BE2C (cell line): ENCODE data around the gene MFSD11.
A peak's percentile ranks its signal among the peaks of the same experiment; 100 is the strongest.

Experiments used
- DNase-seq: peaks from one replicate; pipeline ENCODE4 v3.0.0-alpha.2; 2020
- H3K27me3 ChIP-seq: fragments of 250-450 bp; sonication (Bioruptor Pico); 2 replicates; pipeline ENCODE4 v1.5.1; 2020; ENCODE audit warnings: mild to moderate bottlenecking
- H3K36me3 ChIP-seq: fragments of 250-450 bp; sonication (Bioruptor Pico); 2 replicates; pipeline ENCODE4 v1.5.1; 2020; ENCODE audit warnings: mild to moderate bottlenecking
- H3K4me1 ChIP-seq: fragments of 250-450 bp; sonication (Bioruptor Pico); 2 replicates; pipeline ENCODE4 v1.5.1; 2020
- H3K4me3 ChIP-seq: 2 replicates; pipeline ENCODE4 v1.5.1; 2011; ENCODE audit warnings: low read depth, low read length
- H3K9me3 ChIP-seq: fragments of 250-450 bp; sonication (Bioruptor Pico); 2 replicates; pipeline ENCODE4 v1.5.1; 2020
- CTCF ChIP-seq: IDR thresholded peaks from 2 replicates; pipeline ENCODE4 v1.5.1; 2012; ENCODE audit warnings: mild to moderate bottlenecking, low read depth, low read length

Gene MFSD11

GRCh38 chr17:76791053-76791980 lies 53.4 kb downstream of the MFSD11 start:
- peak overlapping the region; percentile 18 for H3K4me3 ChIP-seq
- H3K36me3 ChIP-seq, result no peaks in the 10 kb centered on the region
- no peak for TF ChIP-seq CTCF
- peaks cover 14% of the 10 kb centered on the region for H3K4me1 ChIP-seq
- H3K27me3 ChIP-seq, result no peaks in the 10 kb centered on the region
- DNase-seq, result peak; percentile 50
- H3K9me3 ChIP-seq, result no peaks in the 10 kb centered on the region

- Histone ChIP-seq H3K9me3 (no peaks in the 10 kb centered on the region), H3K4me3 (no peak overlapping the region), H3K27me3 (no peaks in the 10 kb centered on the region), H3K36me3 (no peaks in the 10 kb centered on the region), H3K4me1 (peaks cover 14% of the 10 kb centered on the region)
- DNase-seq, result no peak
- TF ChIP-seq CTCF, result no peak
Measured at GRCh38 chr17:76792348-76792747, 54.4 kb downstream of the MFSD11 start.

GRCh38 chr17:76793775-76794174 lies 55.9 kb downstream of the MFSD11 start:
- TF ChIP-seq CTCF, result peak; percentile 84
- Histone ChIP-seq H3K36me3 (no peaks in the 10 kb centered on the region), H3K9me3 (no peaks in the 10 kb centered on the region), H3K27me3 (no peaks in the 10 kb centered on the region), H3K4me3 (no peak overlapping the region), H3K4me1 (peaks cover 14% of the 10 kb centered on the region)
- DNase-seq, result peak; percentile 59

- Histone ChIP-seq H3K4me3 (no peak overlapping the region), H3K27me3 (no peaks in the 10 kb centered on the region), H3K36me3 (no peaks in the 10 kb centered on the region), H3K4me1 (peaks cover 4% of the 10 kb centered on the region; the same call in 1 of the 2 replicates), H3K9me3 (no peaks in the 10 kb centered on the region)
- DNase-seq, result no peak
- TF ChIP-seq CTCF, result no peak
Measured at GRCh38 chr17:76796081-76796480, 58.2 kb downstream of the MFSD11 start.

GRCh38 chr17:76797241-76797840 lies 59.4 kb downstream of the MFSD11 start:
- Histone ChIP-seq H3K36me3 (no peaks in the 10 kb centered on the region), H3K27me3 (no peaks in the 10 kb centered on the region), H3K9me3 (no peaks in the 10 kb centered on the region), H3K4me3 (no peak overlapping the region), H3K4me1 (peaks cover 3% of the 10 kb centered on the region; the same call in 1 of the 2 replicates)
- DNase-seq, result no peak
- TF ChIP-seq CTCF, result no peak

GRCh38 chr17:76801706-76802105 lies 63.8 kb downstream of the MFSD11 start:
- no peaks in the 10 kb centered on the region for H3K9me3 ChIP-seq
- TF ChIP-seq CTCF, result no peak
- DNase-seq, result no peak
- H3K4me3 ChIP-seq, result no peak overlapping the region
- H3K4me1 ChIP-seq, result no peaks in the 10 kb centered on the region
- H3K27me3 ChIP-seq, result no peaks in the 10 kb centered on the region
- H3K36me3 ChIP-seq, result no peaks in the 10 kb centered on the region
